K562 (cell line): ENCODE results near the gene PDE4D. TPM values are rescaled to one million over a fixed set of nuclear protein-coding genes. Genes with fewer than 3 reads are reported as not detected.

Experiments used
- ATAC-seq: fragments of 200-7000 bp; cut with Tn5 transposase; 3 replicates; pipeline ENCODE4 v1.9.1; 2020; ENCODE audit warnings: moderate library complexity
- BruUV-seq: library from RNA; stranded (reverse); fragments of 400-500 nt; replicated peaks from 2 replicates; lab custom pipeline; 2021; lab: Mats Ljungman, UMichigan
- CTCF ChIA-PET: fragments of 300-600 bp; formaldehyde crosslinking; extraction: SDS; loops from one replicate; lab custom pipeline; 2021; ENCODE audit warnings: low intra/inter-chr PET ratio; lab: Yijun Ruan, JAX
- POLR2A ChIA-PET: fragments of 300-600, 350-650 bp; sonication (Branson Sonifier 250); formaldehyde crosslinking; extraction: SDS; loops from one replicate; lab custom pipeline; 2021; ENCODE audit warnings: antibody characterized with exemption, inconsistent platforms; lab: Yijun Ruan, JAX
- DNase-seq, 4 experiments: peaks; one replicate each; pipeline versions ENCODE4 v3.0.0 to v3.0.0-alpha.2; 2011 to 2018; ENCODE audit warnings: low spot score in 3 of 4, mixed read lengths in 3 of 4; ENCODE audit errors: extremely low read depth in 1 of 4
- FAIRE-seq: peaks from 2 replicates; lab custom pipeline; 2011; peaks lifted over from hg19 to GRCh38; lab: Jason Lieb, UNC
- H2AFZ ChIP-seq: 2 replicates; pipeline ENCODE4 v1.6.0; 2011; ENCODE audit warnings: low read depth, low read length, control low read depth, inconsistent platforms
- H3K27ac ChIP-seq: fragments of 200-600 bp; 3 replicates; pipeline ENCODE4 v1.8.0; 2011; ENCODE audit warnings: low read depth, mild to moderate bottlenecking, control low read depth, inconsistent platforms, low read length, moderate library complexity, mixed read lengths; ENCODE audit errors: extremely low read depth
- H3K27me3 ChIP-seq, 2 experiments: fragments of 300-600 bp in 1 of 2; 2 replicates in 1 of 2; 3 replicates in 1 of 2; pipeline versions ENCODE4 v1.6.0 to v1.8.0; 2011; ENCODE audit warnings: inconsistent platforms in 2 of 2, low read length in 2 of 2, mild to moderate bottlenecking in 1 of 2, mixed read lengths in 1 of 2, moderate library complexity in 1 of 2; ENCODE audit not compliant: control insufficient read depth in 2 of 2, insufficient read depth in 2 of 2
- H3K36me3 ChIP-seq: fragments of 300-600 bp; 3 replicates; pipeline ENCODE4 v1.8.0; 2011; ENCODE audit warnings: mild to moderate bottlenecking, low read length, inconsistent platforms; ENCODE audit not compliant: control insufficient read depth, insufficient read depth
- H3K4me1 ChIP-seq, 2 experiments: fragments of 200-600 bp in 1 of 2; replicated peaks in 1 of 2; 2 replicates in 1 of 2; 3 replicates in 1 of 2; pipeline versions ENCODE4 v1.5.1 to v1.8.0; 2011; ENCODE audit warnings: inconsistent platforms in 2 of 2, low read length in 2 of 2, mild to moderate bottlenecking in 1 of 2, mixed read lengths in 1 of 2, moderate library complexity in 1 of 2; ENCODE audit not compliant: control insufficient read depth in 2 of 2, insufficient read depth in 2 of 2
- H3K4me2 ChIP-seq: 2 replicates; pipeline ENCODE4 v1.6.1; 2011; ENCODE audit warnings: low read length, control low read depth, inconsistent platforms, mixed read lengths; ENCODE audit not compliant: insufficient read depth
- H3K4me3 ChIP-seq: fragments of 200-600 bp; sonication (generic), shearing (Covaris generic); 2 replicates; pipeline ENCODE4 v1.5.1; 2016; ENCODE audit warnings: control low read depth, inconsistent platforms
- H3K79me2 ChIP-seq: fragments of 200-600 bp; 3 replicates; pipeline ENCODE4 v1.8.0; 2011; ENCODE audit warnings: low read length, inconsistent platforms; ENCODE audit not compliant: control insufficient read depth, insufficient read depth
- H3K9ac ChIP-seq, 2 experiments: 2 replicates each; pipeline versions ENCODE4 v1.6.0 to v1.6.1; 2011; ENCODE audit warnings: low read depth in 2 of 2, low read length in 2 of 2, control low read depth in 1 of 2, inconsistent platforms in 1 of 2, mild to moderate bottlenecking in 1 of 2, mixed read lengths in 1 of 2; ENCODE audit not compliant: insufficient read depth in 1 of 2
- H3K9me1 ChIP-seq: one replicate; pipeline ENCODE4 v1.6.0; 2011; ENCODE audit warnings: inconsistent platforms, mild to moderate bottlenecking, low read length, moderate library complexity; ENCODE audit not compliant: control insufficient read depth, insufficient read depth
- H3K9me3 ChIP-seq: replicated peaks from 2 replicates; pipeline ENCODE4 v1.5.1; 2011; ENCODE audit warnings: low read depth, low read length, inconsistent platforms; ENCODE audit not compliant: control insufficient read depth, insufficient read depth
- H4K20me1 ChIP-seq: replicated peaks from 2 replicates; pipeline ENCODE4 v1.6.1; 2011; ENCODE audit warnings: low read length, inconsistent platforms, mixed read lengths; ENCODE audit not compliant: control insufficient read depth, insufficient read depth
- ASH1L ChIP-seq: fragments of 450-650 bp; IDR thresholded peaks from 2 replicates; pipeline ENCODE4 v1.6.1; 2018; ENCODE audit warnings: borderline replicate concordance, mild to moderate bottlenecking, low read depth; ENCODE audit not compliant: partially characterized antibody
- BDP1 ChIP-seq: IDR thresholded peaks from 3 replicates; pipeline ENCODE4 v1.6.1; 2011; ENCODE audit not compliant: insufficient read length, insufficient read depth
- ETV1 ChIP-seq: fragments of 450-650 bp; conservative IDR thresholded peaks from 2 replicates; pipeline ENCODE4 v1.6.1; 2016; ENCODE audit warnings: missing genetic modification characterization, control low read depth, low read depth, missing compliant biosample characterization
- HMG20B ChIP-seq: fragments of 250-450 bp; sonication (Bioruptor Pico); IDR thresholded peaks from 2 replicates; pipeline ENCODE4 v1.5.0; 2021; ENCODE audit warnings: mild to moderate bottlenecking
- JUNB ChIP-seq: fragments of 450-650 bp; formaldehyde crosslinking; conservative IDR thresholded peaks from 2 replicates; pipeline ENCODE4 v1.4.0; 2020; ENCODE audit warnings: mild to moderate bottlenecking
- OTX1 ChIP-seq: fragments of 450-650 bp; formaldehyde crosslinking; IDR thresholded peaks from 2 replicates; pipeline ENCODE4 v1.4.0; 2022; ENCODE audit warnings: mild to moderate bottlenecking
- PCBP1 ChIP-seq: fragments of 200-400 bp; formaldehyde crosslinking; IDR thresholded peaks from 2 replicates; pipeline ENCODE4 v1.6.1; 2018; ENCODE audit warnings: mild to moderate bottlenecking, low read depth, low read length; ENCODE audit not compliant: poor library complexity, severe bottlenecking
- STAT5B ChIP-seq: fragments of 250-450 bp; sonication (Bioruptor Pico); IDR thresholded peaks from 2 replicates; pipeline ENCODE4 v1.8.0; 2021; ENCODE audit warnings: mild to moderate bottlenecking, inconsistent platforms
- TCF7 ChIP-seq: sonication (generic); IDR thresholded peaks from 2 replicates; pipeline ENCODE4 v1.6.1; 2016; ENCODE audit warnings: antibody characterized with exemption, borderline replicate concordance
- WGBS: fragments of 100-300 bp; shearing (Covaris generic); methylation state at CpG from one replicate; pipeline ENCODE4 v1.1.6; 2016; ENCODE audit warnings: low coverage, mixed read lengths; ENCODE audit not compliant: insufficient coverage; ENCODE audit errors: missing lambda C conversion rate; 5-methylcytosine and 5-hydroxymethylcytosine counted together
- in situ Hi-C: fragments of 300-500 bp; cut with MboI; formaldehyde crosslinking; loops from 4 replicates; pipeline ENCODE4 v1.15.0; 2018; ENCODE audit warnings: inconsistent platforms, mixed read lengths
- intact Hi-C: fragments of 100-400 bp; cut with micrococcal nuclease; formaldehyde crosslinking; loops from 2 replicates; pipeline ENCODE4 v1.14.2; 2022
- polyA plus RNA-seq, 8 experiments: library from polyadenylated mRNA; depleted of rRNA in 4 of 8; stranded (reverse) in 5 of 8; unstranded in 3 of 8; fragments of >200 nt; fragmentation: Nextera tagmentation in 2 of 8; fragmentation: Illumina TruSeq in 1 of 8; extraction: Ambion mirVana in 2 of 8; extraction: Trizol in 1 of 8; gene quantifications; 2 replicates each; pipeline versions ENCODE4 v1.2.1 to v1.2.3, GENCODE V29; 2011 to 2014; ENCODE audit warnings: inconsistent platforms in 1 of 8, missing spikeins in 1 of 8
- total RNA-seq, 7 experiments: library from RNA; depleted of rRNA in 6 of 7; stranded (reverse); fragments of >200 nt in 6 of 7; fragmentation: Illumina TruSeq in 2 of 7; extraction: Trizol in 2 of 7; gene quantifications; 2 replicates each; pipeline versions ENCODE4 v1.2.1 to v1.2.3, GENCODE V29; 2011 to 2021; ENCODE audit warnings: low replicate concordance in 1 of 7
- TF ChIP-seq, protein P1 (sequence below): IDR thresholded peaks from 2 replicates; pipeline ENCODE4 v1.6.1; 2014; ENCODE audit warnings: antibody characterized with exemption
- TF ChIP-seq, protein P2 (sequence below): fragments of 450-650 bp; IDR thresholded peaks from 2 replicates; pipeline ENCODE4 v1.6.1; 2017; ENCODE audit warnings: antibody characterized with exemption
- TF ChIP-seq, protein P3 (sequence below): fragments of 450-650 bp; formaldehyde crosslinking; IDR thresholded peaks from 2 replicates; pipeline ENCODE4 v1.4.0; 2020; ENCODE audit warnings: mild to moderate bottlenecking

The PDE4D gene
- total and polyA plus RNA-seq, 9 of the 15 experiments (the other 6 are each of a cell fraction or from before 2014, with no cell fraction given), result 0.04 to 0.46 (median 0.13) TPM

DNA sequence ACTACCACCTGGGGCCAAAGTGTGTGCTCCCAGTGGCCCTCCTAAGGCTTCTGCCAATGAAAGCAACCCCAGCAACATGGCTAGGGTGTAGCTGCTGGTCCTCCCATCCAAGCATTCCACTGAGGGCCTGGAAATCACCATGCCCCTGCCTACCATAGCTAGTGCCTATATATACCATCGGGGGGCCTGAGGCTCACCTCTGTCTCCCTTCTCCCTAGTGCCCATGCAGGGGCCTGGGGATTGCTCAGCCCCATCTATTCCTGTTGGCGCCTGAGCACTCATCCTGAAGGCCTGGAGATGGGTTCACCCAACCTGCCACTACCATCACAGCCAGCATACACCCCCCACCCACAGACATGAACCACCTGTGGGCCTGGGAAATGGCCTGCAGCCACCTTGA lies 943.3 kb downstream of the PDE4D start:
- H3K9me3 ChIP-seq, result no peaks in the 10 kb centered on the region
- no TSS peak for BruUV-seq
- no peak for TF ChIP-seq STAT5B
- no peak for TF ChIP-seq BDP1
- TF ChIP-seq, protein P1, sequence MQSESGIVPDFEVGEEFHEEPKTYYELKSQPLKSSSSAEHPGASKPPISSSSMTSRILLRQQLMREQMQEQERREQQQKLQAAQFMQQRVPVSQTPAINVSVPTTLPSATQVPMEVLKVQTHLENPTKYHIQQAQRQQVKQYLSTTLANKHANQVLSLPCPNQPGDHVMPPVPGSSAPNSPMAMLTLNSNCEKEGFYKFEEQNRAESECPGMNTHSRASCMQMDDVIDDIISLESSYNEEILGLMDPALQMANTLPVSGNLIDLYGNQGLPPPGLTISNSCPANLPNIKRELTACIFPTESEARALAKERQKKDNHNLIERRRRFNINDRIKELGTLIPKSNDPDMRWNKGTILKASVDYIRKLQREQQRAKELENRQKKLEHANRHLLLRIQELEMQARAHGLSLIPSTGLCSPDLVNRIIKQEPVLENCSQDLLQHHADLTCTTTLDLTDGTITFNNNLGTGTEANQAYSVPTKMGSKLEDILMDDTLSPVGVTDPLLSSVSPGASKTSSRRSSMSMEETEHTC, result no peak
- no peak for TF ChIP-seq JUNB (CRISPR knock-in tag)
- TF ChIP-seq, protein P2, sequence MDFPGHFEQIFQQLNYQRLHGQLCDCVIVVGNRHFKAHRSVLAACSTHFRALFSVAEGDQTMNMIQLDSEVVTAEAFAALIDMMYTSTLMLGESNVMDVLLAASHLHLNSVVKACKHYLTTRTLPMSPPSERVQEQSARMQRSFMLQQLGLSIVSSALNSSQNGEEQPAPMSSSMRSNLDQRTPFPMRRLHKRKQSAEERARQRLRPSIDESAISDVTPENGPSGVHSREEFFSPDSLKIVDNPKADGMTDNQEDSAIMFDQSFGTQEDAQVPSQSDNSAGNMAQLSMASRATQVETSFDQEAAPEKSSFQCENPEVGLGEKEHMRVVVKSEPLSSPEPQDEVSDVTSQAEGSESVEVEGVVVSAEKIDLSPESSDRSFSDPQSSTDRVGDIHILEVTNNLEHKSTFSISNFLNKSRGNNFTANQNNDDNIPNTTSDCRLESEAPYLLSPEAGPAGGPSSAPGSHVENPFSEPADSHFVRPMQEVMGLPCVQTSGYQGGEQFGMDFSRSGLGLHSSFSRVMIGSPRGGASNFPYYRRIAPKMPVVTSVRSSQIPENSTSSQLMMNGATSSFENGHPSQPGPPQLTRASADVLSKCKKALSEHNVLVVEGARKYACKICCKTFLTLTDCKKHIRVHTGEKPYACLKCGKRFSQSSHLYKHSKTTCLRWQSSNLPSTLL, result no peak
- no peak for TF ChIP-seq OTX1 (CRISPR knock-in tag)
- no peak for TF ChIP-seq TCF7
- TF ChIP-seq, protein P3, sequence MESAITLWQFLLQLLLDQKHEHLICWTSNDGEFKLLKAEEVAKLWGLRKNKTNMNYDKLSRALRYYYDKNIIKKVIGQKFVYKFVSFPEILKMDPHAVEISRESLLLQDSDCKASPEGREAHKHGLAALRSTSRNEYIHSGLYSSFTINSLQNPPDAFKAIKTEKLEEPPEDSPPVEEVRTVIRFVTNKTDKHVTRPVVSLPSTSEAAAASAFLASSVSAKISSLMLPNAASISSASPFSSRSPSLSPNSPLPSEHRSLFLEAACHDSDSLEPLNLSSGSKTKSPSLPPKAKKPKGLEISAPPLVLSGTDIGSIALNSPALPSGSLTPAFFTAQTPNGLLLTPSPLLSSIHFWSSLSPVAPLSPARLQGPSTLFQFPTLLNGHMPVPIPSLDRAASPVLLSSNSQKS, result no peak
- no peak for TF ChIP-seq PCBP1
- TF ChIP-seq HMG20B, result no peak
- TF ChIP-seq ETV1 (tag), result no peak
- TF ChIP-seq ASH1L, result no peak
- TF ChIP-seq, all 486 proteins: peak for 0
- Histone ChIP-seq H3K27ac (no peak overlapping the region), H3K36me3 (no peaks in the 10 kb centered on the region), H3K27me3 (no peaks in the 10 kb centered on the region), H2AFZ (no peak overlapping the region), H3K4me3 (no peak overlapping the region), H3K9ac (no peak overlapping the region), H3K79me2 (no peaks in the 10 kb centered on the region), H4K20me1 (no peaks in the 10 kb centered on the region), H3K9me1 (no peaks in the 10 kb centered on the region), H3K4me1 (no peaks in the 10 kb centered on the region), H3K4me2 (no peak overlapping the region)
- 32% methylated on average over 2 of the region's 2 CpGs for WGBS
- FAIRE-seq, result no peak
- intact Hi-C loops, result no loop called here
- ChIA-PET POLR2A (no interaction called here), CTCF (no interaction called here)
- in situ Hi-C loops, result no loop called here
- DNase-seq, result no peak
- ATAC-seq, result no peak
